SHP77 (cell line): ENCODE data around the gene IER5.

Experiments used
- DNase-seq, 2 experiments: peaks; one replicate each; lab custom pipeline; 2025; lab: John Stamatoyannopoulos, UW

Gene IER5

DNA sequence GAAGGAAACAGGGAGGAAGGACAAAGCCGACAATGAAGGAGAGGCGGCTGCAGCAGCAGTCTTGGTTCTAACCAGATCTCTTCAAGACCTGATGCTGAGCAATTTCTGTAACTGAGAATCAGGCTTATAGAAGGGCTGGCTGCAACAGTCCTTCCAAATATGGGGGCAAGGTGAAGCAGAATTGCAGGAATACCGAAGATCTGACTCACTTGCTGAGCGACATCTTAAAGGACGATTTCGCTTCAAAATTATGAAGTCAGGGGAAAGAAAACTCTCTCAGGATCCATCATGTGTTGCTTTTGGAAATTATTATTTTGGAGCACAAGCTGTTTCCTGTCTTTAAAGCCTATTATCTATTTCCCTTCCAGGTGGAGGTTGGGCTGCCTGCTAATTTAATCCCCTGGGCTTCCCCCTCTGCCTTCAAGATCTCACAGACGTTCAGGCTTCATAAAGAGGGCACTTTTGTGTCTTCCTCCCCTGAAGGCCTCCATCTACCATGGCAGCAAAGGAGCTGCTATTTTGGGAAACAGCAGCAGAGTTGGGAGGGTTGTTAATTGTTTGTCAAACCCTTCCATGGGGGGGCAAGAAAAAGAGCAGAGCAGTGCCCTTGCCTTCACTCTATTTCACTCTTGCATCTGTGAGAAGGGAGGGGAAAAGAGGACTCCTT is 10.8 kb upstream of the IER5 start:
- no peak for DNase-seq

- DNase-seq = no peak
Observed at GRCh38 chr1:181079382-181079781, 9.1 kb upstream of the IER5 start.

GRCh38 chr1:181079920-181080319 is 8.6 kb upstream of the IER5 start:
- DNase-seq = no peak

GRCh38 chr1:181080556-181080955 is 7.9 kb upstream of the IER5 start:
- DNase-seq = no peak

DNA sequence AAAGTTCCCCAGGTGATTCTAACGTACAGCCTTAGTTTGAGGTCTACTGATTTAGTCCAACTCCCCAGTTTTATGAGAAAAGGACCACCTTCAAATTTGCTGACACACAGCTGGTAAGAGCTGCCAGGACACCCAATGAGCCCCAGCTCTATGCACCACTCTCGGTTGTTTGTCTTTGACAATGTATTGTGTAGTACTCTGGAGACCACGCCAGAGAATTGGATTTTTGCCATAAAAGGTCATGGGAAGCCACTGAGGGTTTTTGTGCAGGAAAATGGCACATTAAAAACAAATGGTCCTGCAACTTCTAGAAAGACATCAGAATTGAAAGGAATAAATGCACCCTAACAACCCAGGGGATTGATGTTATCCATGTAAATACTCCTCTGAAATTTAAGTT is 7.1 kb upstream of the IER5 start:
- peak; percentile 27 to 45 for DNase-seq

DNA sequence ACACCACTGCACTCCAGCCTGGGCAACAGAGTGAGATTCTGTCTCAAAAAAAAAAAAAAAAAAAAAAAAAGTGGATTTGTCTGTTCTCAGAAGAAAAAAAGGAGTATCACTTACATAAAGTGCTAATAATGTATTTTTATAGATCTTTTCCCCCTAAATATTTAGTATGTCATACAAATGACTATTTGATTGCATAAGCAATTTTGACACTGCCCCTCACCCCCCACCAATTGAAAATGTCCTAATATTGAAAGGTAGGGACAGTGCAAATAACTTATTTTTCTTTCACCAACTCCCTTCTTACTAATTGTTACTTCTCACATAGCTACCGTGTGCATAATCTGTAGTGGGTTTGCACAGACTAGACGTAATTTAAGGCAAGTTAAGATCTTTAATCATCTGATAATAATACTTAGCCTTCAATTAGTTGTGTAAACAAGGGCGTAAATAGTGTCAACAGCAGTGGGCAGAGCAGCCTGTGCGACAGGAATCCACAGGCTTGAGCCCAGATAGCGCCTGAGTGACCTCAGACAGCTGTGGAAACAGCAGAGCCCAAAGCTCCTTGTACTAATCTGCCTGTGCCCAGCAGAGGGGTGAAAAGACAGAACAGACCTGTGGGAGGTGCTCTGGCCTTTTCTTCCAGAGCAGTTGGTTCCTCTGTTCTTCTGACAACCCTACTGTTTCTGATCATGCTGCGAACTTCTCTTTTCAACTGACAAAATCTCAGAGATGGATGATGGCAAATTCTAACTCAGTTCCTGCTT is 4.5 kb upstream of the IER5 start:
- peak; percentile 69 to 84 for DNase-seq

GRCh38 chr1:181084606-181084969 is 3.9 kb upstream of the IER5 start:
- no peak for DNase-seq

GRCh38 chr1:181086091-181086490 is 2.4 kb upstream of the IER5 start:
- DNase-seq = no peak

- DNase-seq = no peak
Observed at GRCh38 chr1:181086926-181087325, 1.6 kb upstream of the IER5 start.

DNA sequence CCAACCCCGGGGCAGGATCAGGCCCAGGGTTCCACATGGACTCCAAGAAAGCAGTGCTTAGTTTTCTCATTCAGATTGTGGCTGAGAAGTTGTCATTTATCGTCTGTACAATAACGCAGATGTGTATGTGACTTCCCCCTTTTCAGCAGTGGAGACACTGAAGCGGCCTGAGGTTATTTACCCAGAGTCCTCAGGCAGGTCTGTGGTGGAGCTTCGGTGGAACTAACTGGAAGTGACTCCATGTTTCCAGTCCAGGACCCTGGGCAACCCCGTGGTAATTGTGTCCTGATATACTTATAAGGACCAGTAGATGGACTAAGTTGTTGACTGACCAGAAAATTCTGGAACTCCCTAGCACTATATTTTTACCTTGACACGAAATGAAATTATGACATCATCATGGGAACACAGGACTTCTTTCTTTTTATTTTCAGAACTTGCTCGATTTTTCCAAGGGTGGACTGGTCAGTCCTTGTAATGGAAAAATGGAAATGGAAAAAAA is 1.0 kb upstream of the IER5 start:
- DNase-seq = peak; percentile 17 to 32

DNA sequence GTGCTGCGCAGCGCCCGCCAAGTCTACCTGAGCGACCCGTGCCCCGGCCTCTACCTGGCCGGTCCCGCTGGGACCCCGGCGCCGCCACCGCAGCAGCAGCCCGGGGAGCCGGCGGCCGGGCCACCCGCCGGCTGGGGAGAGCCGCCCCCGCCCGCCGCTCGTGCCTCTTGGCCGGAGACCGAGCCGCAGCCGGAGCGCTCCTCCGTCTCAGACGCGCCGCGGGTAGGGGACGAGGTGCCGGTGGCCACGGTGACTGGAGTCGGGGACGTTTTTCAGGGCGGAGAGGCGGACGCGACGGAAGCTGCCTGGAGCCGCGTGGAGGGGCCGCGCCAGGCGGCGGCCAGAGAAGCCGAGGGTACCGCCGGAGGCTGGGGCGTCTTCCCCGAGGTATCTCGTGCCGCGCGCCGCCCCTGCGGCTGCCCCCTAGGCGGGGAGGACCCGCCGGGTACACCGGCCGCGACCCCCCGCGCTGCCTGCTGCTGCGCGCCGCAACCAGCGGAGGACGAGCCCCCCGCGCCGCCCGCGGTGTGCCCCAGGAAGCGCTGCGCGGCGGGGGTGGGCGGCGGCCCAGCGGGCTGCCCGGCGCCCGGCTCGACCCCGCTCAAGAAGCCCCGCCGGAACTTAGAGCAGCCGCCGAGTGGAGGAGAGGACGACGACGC is 646 bp downstream of the IER5 start:
- DNase-seq = no peak

DNA sequence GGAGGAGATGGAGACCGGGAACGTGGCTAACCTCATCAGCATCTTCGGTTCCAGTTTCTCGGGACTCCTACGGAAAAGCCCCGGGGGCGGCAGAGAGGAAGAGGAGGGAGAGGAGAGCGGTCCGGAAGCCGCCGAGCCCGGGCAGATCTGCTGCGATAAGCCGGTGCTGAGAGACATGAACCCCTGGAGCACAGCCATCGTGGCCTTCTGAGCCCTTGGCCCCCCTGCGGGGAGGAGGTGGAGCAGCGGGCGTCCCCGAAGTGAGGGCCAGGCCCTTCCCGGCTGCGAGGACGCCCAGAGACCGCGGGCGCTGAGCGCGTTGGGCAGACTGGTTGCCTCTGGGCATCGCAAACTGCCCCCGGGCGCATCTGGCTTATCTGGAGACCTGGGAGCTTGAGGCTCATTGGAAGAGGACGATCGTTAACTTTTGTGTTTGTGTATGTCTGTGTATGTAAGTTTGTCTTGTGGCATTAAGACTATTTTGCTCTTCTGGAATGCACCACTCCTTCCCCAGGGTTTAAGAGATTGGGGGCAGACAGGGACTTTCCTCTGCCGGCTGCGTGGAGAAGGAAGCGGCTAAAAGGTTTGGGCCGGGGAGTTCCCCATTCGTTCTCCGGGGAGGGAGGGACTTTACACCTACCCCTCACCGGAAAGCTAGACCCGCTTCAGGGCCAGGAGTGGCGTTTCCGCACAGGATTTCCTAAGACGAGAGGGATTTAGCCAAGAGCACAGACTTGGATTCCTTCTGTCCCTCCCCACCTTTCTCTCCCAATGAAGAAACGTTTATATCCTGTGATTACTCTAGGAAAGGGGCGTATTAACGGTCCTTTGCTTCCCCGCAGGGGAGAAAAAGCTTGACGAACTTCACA is 1.4 kb downstream of the IER5 start:
- DNase-seq = peak; percentile 22 to 40

DNA sequence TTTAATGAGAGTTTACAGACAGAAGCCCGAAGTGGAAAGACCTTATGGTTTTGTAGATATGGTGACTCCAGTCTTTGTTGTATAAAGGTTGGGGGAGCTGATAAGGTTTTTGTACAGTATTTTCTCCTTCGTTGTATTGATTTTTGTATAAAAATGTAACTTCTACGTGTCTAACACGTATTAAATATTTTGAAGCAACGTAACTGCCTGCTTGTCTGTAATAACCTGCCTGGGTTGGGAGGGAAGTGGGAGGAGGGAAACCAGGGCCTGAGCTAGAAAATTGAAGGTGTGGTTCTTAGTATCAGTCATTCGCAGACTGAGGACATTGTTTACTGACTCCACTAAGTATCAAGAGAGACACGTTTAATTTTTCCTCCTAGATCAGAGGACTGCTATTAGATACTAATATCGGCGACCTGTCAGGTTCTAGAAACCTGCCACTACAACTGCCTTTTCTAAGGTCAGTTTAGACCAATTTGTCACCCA is 2.2 kb downstream of the IER5 start:
- peak in 1 of 2 experiments; percentile 5 for DNase-seq

- DNase-seq = no peak
Observed at GRCh38 chr1:181091309-181092040, 3.0 kb downstream of the IER5 start.

- no peak for DNase-seq
Observed at GRCh38 chr1:181092056-181092455, 3.6 kb downstream of the IER5 start.

DNA sequence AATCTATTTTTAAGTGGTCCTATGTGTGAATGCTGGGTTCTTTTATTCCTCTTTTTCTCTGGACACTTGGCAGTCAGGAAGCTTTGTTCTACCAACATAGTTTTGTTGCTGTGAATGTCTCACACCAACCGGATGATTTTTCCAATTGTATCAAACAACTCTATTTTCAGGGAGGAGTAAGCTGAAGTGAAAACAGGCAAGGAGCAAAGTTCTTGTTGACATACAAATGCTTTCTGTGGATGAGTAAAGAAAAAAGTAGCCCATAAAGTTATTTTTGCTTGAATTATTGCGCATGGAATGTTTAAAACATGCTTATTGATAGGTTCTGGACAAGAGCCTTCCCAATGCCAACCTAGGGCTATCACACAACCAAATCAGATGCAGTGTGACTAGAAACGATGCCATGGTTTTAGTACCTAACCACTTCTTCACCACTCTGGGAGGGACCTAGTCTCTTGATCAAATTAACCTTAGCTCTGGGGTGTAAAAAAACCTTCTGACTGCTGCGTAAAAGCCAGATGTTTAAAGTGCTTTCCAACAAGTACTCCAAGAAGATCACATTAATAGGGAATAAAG is 4.5 kb downstream of the IER5 start:
- DNase-seq = no peak

- no peak for DNase-seq
Observed at GRCh38 chr1:181094416-181095212, 6.1 kb downstream of the IER5 start.

- DNase-seq = no peak
Observed at GRCh38 chr1:181095260-181095659, 6.8 kb downstream of the IER5 start.

DNA sequence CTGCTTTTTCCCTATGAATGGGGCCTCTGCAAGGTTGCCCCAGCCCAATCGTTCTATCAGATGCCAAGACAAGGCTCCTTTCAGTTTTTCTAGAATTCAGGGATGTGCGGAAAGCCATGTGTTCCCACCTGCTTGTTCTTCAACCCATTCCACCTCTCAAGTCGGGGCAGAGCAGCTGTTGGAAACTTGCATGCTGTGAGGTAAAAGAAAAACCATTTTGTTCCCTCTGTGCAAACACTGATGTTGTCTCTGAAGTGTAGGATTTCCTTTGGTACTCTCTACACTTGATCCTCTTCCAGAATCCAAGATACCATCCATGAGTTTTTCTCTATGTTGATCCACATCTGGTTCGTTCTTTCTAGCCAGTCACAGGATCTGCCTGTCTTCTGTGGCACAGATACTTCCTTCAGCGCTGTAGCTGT is 7.3 kb downstream of the IER5 start:
- DNase-seq = peak; percentile 8 to 35

DNA sequence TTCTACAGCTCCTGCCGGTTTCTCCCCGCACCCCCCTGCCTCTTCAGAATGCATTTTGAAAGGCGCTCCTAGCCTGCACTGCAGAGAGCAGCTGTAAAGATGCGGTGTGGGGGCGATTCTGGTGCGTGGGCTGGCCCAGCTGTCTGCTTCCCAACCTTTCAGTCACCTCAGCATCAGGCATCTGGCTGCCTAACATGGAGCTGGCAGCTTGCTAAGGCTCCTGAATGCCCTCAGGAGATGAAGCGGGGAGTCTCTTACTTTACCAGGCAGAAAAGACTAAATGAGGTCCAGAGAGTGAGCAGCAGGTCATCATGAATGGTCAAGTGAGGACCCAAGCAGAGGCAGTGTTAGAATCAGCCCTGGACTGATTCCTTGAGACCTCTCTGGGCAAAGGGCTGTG is 8.7 kb downstream of the IER5 start:
- DNase-seq = peak in 1 of 2 experiments; percentile 9
